Fibroblast of the aortic adventitia (primary cell): ENCODE data around the gene HEXB. TPM values are rescaled to one million over a fixed set of nuclear protein-coding genes. Genes with fewer than 3 reads are reported as not detected.
A peak's percentile ranks its signal among the peaks of the same experiment; 100 is the strongest.

Experiments
- DNase-seq: peaks from one replicate; pipeline ENCODE4 v3.0.0-alpha.2; 2010; ENCODE audit warnings: low read depth
- H3K4me3 ChIP-seq: 2 replicates; pipeline ENCODE4 v1.5.1; 2011; ENCODE audit warnings: low read depth, mild to moderate bottlenecking, control low read depth, low read length, moderate library complexity
- total RNA-seq: library from RNA; depleted of rRNA; stranded (reverse); fragments of >200 nt; gene quantifications from 2 replicates; pipeline ENCODE4 v1.2.3, GENCODE V29; 2012; ENCODE audit warnings: low replicate concordance
- TF ChIP-seq, protein P1 (sequence below): IDR thresholded peaks from 2 replicates; pipeline ENCODE4 v1.5.1; 2011; ENCODE audit warnings: mild to moderate bottlenecking, low read length, control low read depth, inconsistent platforms; ENCODE audit not compliant: insufficient read depth

HEXB gene
- 241 and 402 TPM in 2 replicates for total RNA-seq

DNA sequence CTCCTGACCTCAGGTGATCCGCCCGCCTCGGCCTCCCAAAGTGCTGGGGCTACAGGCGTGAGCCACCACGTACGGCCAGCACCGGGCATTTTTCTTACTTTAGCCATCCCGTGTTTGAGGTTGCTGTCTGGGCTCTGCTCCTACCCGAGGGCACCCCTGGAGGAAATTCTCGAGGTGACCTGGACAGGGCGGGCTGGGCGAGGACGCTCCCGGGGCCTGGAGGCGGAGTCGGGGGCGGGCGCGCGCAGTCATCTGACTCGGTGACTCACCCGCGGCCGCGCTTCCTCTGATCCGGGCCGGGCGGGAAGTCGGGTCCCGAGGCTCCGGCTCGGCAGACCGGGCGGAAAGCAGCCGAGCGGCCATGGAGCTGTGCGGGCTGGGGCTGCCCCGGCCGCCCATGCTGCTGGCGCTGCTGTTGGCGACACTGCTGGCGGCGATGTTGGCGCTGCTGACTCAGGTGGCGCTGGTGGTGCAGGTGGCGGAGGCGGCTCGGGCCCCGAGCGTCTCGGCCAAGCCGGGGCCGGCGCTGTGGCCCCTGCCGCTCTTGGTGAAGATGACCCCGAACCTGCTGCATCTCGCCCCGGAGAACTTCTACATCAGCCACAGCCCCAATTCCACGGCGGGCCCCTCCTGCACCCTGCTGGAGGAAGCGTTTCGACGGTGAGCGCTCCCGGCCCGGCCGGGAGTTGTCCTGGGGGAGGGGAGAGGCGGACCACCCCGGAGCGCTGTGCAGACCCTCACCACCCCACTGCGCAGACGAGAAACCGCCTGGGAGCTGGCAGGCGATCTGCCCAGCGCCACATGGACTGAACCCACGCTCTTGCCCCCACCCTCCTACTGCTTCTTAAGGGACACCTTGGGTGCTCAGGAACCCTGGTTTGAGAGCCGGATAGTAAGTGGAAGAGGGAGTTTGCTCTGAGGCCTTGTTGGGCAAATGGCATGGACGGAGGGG lies at the start of gene HEXB:
HEXB (plus strand) TSS at position 334 of the 952 bp plus-strand sequence; CDS start at position 362, 28 bp downstream.
- peak within 1 kb of the TSS; percentile 93 for H3K4me3 ChIP-seq
- TF ChIP-seq, protein P1, sequence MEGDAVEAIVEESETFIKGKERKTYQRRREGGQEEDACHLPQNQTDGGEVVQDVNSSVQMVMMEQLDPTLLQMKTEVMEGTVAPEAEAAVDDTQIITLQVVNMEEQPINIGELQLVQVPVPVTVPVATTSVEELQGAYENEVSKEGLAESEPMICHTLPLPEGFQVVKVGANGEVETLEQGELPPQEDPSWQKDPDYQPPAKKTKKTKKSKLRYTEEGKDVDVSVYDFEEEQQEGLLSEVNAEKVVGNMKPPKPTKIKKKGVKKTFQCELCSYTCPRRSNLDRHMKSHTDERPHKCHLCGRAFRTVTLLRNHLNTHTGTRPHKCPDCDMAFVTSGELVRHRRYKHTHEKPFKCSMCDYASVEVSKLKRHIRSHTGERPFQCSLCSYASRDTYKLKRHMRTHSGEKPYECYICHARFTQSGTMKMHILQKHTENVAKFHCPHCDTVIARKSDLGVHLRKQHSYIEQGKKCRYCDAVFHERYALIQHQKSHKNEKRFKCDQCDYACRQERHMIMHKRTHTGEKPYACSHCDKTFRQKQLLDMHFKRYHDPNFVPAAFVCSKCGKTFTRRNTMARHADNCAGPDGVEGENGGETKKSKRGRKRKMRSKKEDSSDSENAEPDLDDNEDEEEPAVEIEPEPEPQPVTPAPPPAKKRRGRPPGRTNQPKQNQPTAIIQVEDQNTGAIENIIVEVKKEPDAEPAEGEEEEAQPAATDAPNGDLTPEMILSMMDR = no peak

GRCh38 chr5:74636149-74636548 lies 48.9 kb upstream of the HEXB start:
- DNase-seq = no peak
- TF ChIP-seq, protein P1 = no peak
- no peak overlapping the region for H3K4me3 ChIP-seq

More for the DNA sequence above, at the start of gene HEXB:
- peak; percentile 65 for DNase-seq

DNA sequence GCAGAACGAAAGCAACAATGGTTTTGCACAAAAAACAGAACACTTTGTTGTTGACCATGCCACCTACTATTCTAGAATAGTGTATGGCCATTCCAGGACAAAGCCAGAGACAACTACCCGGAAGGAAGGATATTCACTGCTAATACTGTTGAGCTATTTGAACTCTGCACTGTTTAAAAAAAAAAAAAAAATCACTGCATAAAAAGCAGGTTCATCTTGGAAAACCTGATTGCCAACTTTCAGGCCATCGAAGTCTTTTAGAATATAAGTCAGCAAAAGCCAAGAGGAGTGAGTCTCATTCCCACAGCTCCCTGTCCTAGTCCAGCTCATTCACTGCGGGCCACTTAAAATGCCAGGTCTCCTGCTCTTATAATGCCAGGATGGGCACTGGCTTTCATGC lies 48.5 kb upstream of the HEXB start:
- TF ChIP-seq, protein P1 = no peak
- DNase-seq = no peak
- no peak overlapping the region for H3K4me3 ChIP-seq

DNA sequence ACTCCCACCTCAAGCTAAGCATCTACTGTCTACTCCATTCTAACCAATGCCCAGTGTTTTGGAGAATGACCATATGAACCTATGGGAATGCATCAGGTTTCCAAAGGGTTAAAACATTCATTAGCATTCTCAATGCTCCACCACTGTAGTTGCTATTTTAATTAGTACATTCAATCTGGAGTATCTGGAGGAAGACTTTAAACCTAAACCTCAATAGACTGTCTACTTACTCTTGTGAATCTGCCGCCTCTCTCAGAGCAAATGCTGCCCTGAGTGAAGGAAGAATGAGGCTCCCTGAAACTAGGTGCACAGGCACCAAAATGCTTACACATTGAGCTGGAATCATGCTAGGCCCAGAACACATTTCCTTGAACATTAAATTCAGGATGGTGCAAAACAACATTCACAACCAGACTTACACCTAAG lies 46.5 kb upstream of the HEXB start:
- peak overlapping the region; percentile 96 for H3K4me3 ChIP-seq
- DNase-seq = no peak
- TF ChIP-seq, protein P1 = no peak

- peak; percentile 64 for DNase-seq
- H3K4me3 ChIP-seq = peak overlapping the region; percentile 96
- TF ChIP-seq, protein P1 = no peak
Measured at GRCh38 chr5:74638970-74639806, 45.8 kb upstream of the HEXB start.

GRCh38 chr5:74639807-74640449 lies 45.1 kb upstream of the HEXB start:
- peak overlapping the region; percentile 96 for H3K4me3 ChIP-seq
- TF ChIP-seq, protein P1 = peak; percentile 51
- peak; percentile 49 for DNase-seq
